C4-2B (cell line): ENCODE data around the gene SLC38A3.

Experiments used
- H3K27ac ChIP-seq: fragments of 450-650 bp; 2 replicates; pipeline ENCODE4 v1.5.1; 2017
- CTCF ChIP-seq: fragments of 450-650 bp; conservative IDR thresholded peaks from 2 replicates; pipeline ENCODE4 v1.5.1; 2017; ENCODE audit warnings: mild to moderate bottlenecking
- ZFX ChIP-seq: fragments of 450-650 bp; IDR thresholded peaks from 2 replicates; pipeline ENCODE4 v1.6.1; 2017

The SLC38A3 gene

GRCh38 chr3:50169858-50170257 is 35.2 kb upstream of the SLC38A3 start:
- H3K27ac ChIP-seq = no peak overlapping the region
- no peak for TF ChIP-seq CTCF
- TF ChIP-seq ZFX = no peak

- H3K27ac ChIP-seq = no peak overlapping the region
Observed at GRCh38 chr3:50170689-50171088, 34.4 kb upstream of the SLC38A3 start.

DNA sequence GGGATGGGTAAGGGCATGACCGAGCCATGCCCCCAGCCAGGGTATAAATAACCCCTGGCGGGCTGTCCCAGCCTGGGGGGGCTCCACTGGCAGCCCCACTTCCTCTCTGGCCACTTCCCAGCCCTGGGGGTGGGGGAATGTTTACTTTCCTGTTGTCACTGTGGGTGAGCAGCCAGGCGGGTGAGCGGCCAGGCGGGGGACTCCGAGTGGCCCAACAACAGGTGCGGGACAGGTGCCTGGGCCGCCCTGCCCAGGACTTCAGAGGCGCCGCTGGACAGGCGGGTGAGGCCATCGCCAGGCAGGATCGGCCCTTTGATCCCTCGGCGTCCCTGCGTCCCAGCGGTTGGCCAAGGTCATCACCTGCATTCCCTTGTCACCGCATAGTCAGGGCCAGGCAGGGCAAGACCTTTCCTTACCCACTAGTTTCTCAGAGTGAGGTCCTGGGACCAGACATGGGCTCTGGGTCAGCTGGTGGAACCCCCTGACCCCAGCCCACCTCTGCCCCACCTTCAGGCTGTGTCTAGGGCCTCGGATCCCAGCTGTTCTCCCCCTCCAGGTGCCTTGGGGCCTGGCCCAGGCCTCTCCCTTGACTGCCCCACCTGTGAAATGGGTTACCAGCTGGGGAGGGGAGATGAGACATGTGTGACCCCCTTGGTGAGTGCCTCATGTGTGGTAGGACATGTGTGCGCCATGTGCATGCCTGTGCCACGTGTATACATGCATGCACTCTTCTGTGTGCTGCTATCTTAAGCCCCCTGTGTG is 33.4 kb upstream of the SLC38A3 start:
- no peak for TF ChIP-seq ZFX
- TF ChIP-seq CTCF = no peak

More at GRCh38 chr3:50170689-50171088, 34.4 kb upstream of the SLC38A3 start:
- TF ChIP-seq ZFX (no peak), CTCF (no peak)

GRCh38 chr3:50172626-50173220 is 32.3 kb upstream of the SLC38A3 start:
- TF ChIP-seq ZFX (no peak), CTCF (no peak)
- H3K27ac ChIP-seq = no peak overlapping the region

More for the DNA sequence above, 33.4 kb upstream of the SLC38A3 start:
- no peak overlapping the region for H3K27ac ChIP-seq

DNA sequence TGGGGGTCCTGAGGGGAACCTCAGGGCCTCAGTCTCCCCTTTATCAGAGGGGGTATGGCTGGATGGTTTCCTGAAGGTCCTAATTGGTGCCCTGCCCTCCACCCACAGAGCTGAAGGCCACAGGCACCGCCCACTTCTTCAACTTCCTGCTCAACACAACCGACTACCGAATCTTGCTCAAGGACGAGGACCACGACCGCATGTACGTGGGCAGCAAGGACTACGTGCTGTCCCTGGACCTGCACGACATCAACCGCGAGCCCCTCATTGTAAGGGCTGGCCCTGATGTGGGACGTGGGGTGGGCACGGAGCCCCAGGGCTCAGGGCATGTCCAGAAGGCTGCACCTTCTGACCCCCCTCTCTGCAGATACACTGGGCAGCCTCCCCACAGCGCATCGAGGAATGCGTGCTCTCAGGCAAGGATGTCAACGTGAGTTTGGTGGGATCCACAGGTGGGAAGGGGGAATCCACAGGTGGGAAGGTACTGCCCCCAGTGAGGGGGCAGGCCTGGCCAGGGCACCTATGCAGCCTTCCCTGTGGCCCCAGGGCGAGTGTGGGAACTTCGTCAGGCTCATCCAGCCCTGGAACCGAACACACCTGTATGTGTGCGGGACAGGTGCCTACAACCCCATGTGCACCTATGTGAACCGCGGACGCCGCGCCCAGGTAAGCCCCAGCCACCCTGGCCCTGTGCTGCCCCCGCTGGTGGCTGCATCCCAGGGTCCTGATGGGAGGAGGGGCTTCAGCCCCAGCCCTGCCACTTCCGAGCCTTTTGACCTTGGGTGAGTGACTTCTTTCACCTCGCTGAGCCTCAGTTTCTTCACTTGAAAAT is 31.2 kb upstream of the SLC38A3 start:
- TF ChIP-seq ZFX (no peak), CTCF (no peak)

GRCh38 chr3:50174517-50174895 is 30.6 kb upstream of the SLC38A3 start:
- TF ChIP-seq CTCF (no peak), ZFX (no peak)
- H3K27ac ChIP-seq = no peak overlapping the region

More for the DNA sequence above, 31.2 kb upstream of the SLC38A3 start:
- H3K27ac ChIP-seq = no peak overlapping the region
